GM10248 (cell line): ENCODE results near the gene SMIM13.

ENCODE experiments used
- CTCF ChIA-PET: fragments of 300-600 bp; sonication (Branson Sonifier 250); formaldehyde crosslinking; extraction: SDS; loops from one replicate; lab custom pipeline; 2021; ENCODE audit warnings: antibody characterized with exemption; lab: Yijun Ruan, JAX
- POLR2A ChIA-PET: fragments of 350-650 bp; sonication (Branson Sonifier 250); formaldehyde crosslinking; extraction: SDS; loops from one replicate; lab custom pipeline; 2020; ENCODE audit warnings: antibody characterized with exemption; lab: Yijun Ruan, JAX
- DNase-seq: peaks from one replicate; pipeline ENCODE4 v3.0.0; 2012; ENCODE audit errors: extremely low spot score
- CTCF ChIP-seq: IDR thresholded peaks from 2 replicates; pipeline ENCODE4 v1.5.1; 2012; ENCODE audit warnings: mild to moderate bottlenecking, low read depth; ENCODE audit errors: extremely low read depth, missing control alignments, control extremely low read depth

Gene SMIM13

GRCh38 chr6:11055127-11055627, 38.5 kb upstream of the SMIM13 start:
- DNase-seq, result no peak
- ChIA-PET CTCF (interaction anchor here (0.7 to 2.3 kb wide), 6 partner anchors 14 to 576 kb away, joined by 3 to 10 read pairs (median 3); no protein-coding TSS in a partner anchor), POLR2A (no interaction called here)

GRCh38 chr6:11056871-11057270, 36.8 kb upstream of the SMIM13 start:
- no peak for TF ChIP-seq CTCF
- ChIA-PET CTCF (interaction anchor here (0.9 to 2.2 kb wide), 8 partner anchors 9 to 578 kb away, joined by 3 to 10 read pairs (median 4); no protein-coding TSS in a partner anchor), POLR2A (no interaction called here)
- no peak for DNase-seq

More at GRCh38 chr6:11055127-11055627, 38.5 kb upstream of the SMIM13 start:
- TF ChIP-seq CTCF, result no peak

- DNase-seq, result no peak
- TF ChIP-seq CTCF, result no peak
- ChIA-PET POLR2A (no interaction called here), CTCF (interaction anchor here (1.3 kb wide), 2 partner anchors 10 to 97 kb away, joined by 3 to 4 read pairs; no protein-coding TSS in a partner anchor)
These were observed 35.2 kb upstream of the SMIM13 start for GRCh38 chr6:11058406-11058805.

- ChIA-PET CTCF (interaction anchor here (0.7 to 3.4 kb wide), 6 partner anchors 9 to 434 kb away, joined by 3 to 11 read pairs (median 4); no protein-coding TSS in a partner anchor), POLR2A (no interaction called here)
- TF ChIP-seq CTCF, result no peak
- no peak for DNase-seq
These were observed 31.6 kb upstream of the SMIM13 start for GRCh38 chr6:11062083-11062482.

- ChIA-PET POLR2A (no interaction called here), CTCF (interaction anchor here (0.7 to 3.4 kb wide), 6 partner anchors 9 to 434 kb away, joined by 3 to 11 read pairs (median 4); no protein-coding TSS in a partner anchor)
- DNase-seq, result no peak
- TF ChIP-seq CTCF, result no peak
These were observed 30.9 kb upstream of the SMIM13 start for GRCh38 chr6:11062715-11063114.

GRCh38 chr6:11064836-11065235, 28.8 kb upstream of the SMIM13 start:
- DNase-seq, result no peak
- ChIA-PET POLR2A (no interaction called here), CTCF (interaction anchor here (0.8 to 3.7 kb wide), 5 partner anchors 16 to 586 kb away, joined by 3 to 38 read pairs (median 4); no protein-coding TSS in a partner anchor)
- no peak for TF ChIP-seq CTCF
